Endothelial cell (in vitro differentiated cells): ENCODE measurements around the gene SOX15. TPM values are rescaled to one million over a fixed set of nuclear protein-coding genes. Genes with fewer than 3 reads are reported as not detected.

Experiments
- DNase-seq: peaks from one replicate; pipeline ENCODE4 v3.0.0; 2021; ENCODE audit warnings: low spot score
- H3K27ac Mint-ChIP-seq: one replicate; pipeline ENCODE4 v1.8.0; 2021; ENCODE audit warnings: mixed read lengths, inconsistent platforms; ENCODE audit not compliant: unreplicated experiment
- H3K27me3 Mint-ChIP-seq: one replicate; pipeline ENCODE4 v1.8.0; 2021; ENCODE audit warnings: mild to moderate bottlenecking, moderate library complexity, mixed read lengths, inconsistent platforms; ENCODE audit not compliant: unreplicated experiment
- H3K36me3 Mint-ChIP-seq: one replicate; pipeline ENCODE4 v1.8.0; 2021; ENCODE audit warnings: mild to moderate bottlenecking, low read depth, mixed read lengths, inconsistent platforms; ENCODE audit not compliant: unreplicated experiment
- H3K4me1 Mint-ChIP-seq: one replicate; pipeline ENCODE4 v1.8.0; 2021; ENCODE audit warnings: mild to moderate bottlenecking, mixed read lengths, inconsistent platforms; ENCODE audit not compliant: unreplicated experiment
- H3K4me3 Mint-ChIP-seq: one replicate; pipeline ENCODE4 v1.8.0; 2021; ENCODE audit warnings: mild to moderate bottlenecking, mixed read lengths, inconsistent platforms; ENCODE audit not compliant: unreplicated experiment
- H3K9me3 Mint-ChIP-seq: one replicate; pipeline ENCODE4 v1.8.0; 2021; ENCODE audit warnings: mixed read lengths, inconsistent platforms; ENCODE audit not compliant: unreplicated experiment
- CTCF ChIP-seq: fragments of 200-600 bp; sonication (generic); IDR thresholded peaks from one replicate; pipeline ENCODE4 v1.5.0; 2021; ENCODE audit warnings: antibody characterized with exemption; ENCODE audit not compliant: unreplicated experiment
- total RNA-seq: library from RNA; stranded (reverse); fragmentation: NEBNext Ultra II Directional; extraction: Animal tissue kit (Norgen Biotek cat#: 25700); gene quantifications from one replicate; pipeline ENCODE4 v1.2.1, GENCODE V29; 2021; ENCODE audit not compliant: unreplicated experiment

The SOX15 gene
- total RNA-seq, 1 donor from 2014 or later = 1.3 TPM

- H3K9me3 Mint-ChIP-seq = no peaks in the 10 kb centered on the region
- DNase-seq = peak; percentile 85
- H3K36me3 Mint-ChIP-seq = peaks cover 12% of the 10 kb centered on the region
- TF ChIP-seq CTCF = peak; percentile 58
- H3K27me3 Mint-ChIP-seq = peaks cover 9% of the 10 kb centered on the region
- peak overlapping the region; percentile 92 for H3K4me3 Mint-ChIP-seq
- H3K4me1 Mint-ChIP-seq = peaks cover 33% of the 10 kb centered on the region
- H3K27ac Mint-ChIP-seq = peak overlapping the region; percentile 74
Measured at GRCh38 chr17:7560172-7561027, 29.5 kb downstream of the SOX15 start.

- Mint-ChIP-seq H3K27ac (no peak overlapping the region), H3K36me3 (peaks cover 12% of the 10 kb centered on the region), H3K9me3 (no peaks in the 10 kb centered on the region), H3K4me1 (peaks cover 36% of the 10 kb centered on the region), H3K4me3 (no peak overlapping the region), H3K27me3 (peaks cover 11% of the 10 kb centered on the region)
- TF ChIP-seq CTCF = no peak
- no peak for DNase-seq
Measured at GRCh38 chr17:7559320-7560171, 30.3 kb downstream of the SOX15 start.

- DNase-seq = no peak
- Mint-ChIP-seq H3K4me1 (peaks cover 36% of the 10 kb centered on the region), H3K27ac (peak within 1 kb of the TSS; percentile 92), H3K27me3 (peaks cover 11% of the 10 kb centered on the region), H3K36me3 (peaks cover 6% of the 10 kb centered on the region), H3K9me3 (no peaks in the 10 kb centered on the region), H3K4me3 (peak within 1 kb of the TSS; percentile 69)
- TF ChIP-seq CTCF = no peak
Measured at GRCh38 chr17:7558544-7559319, 31.2 kb downstream of the SOX15 start, which contains the start of gene TNFSF13. TNFSF13 (plus strand) TSS chr17:7558750; CDS start chr17:7559040, 290 bp downstream.

- Mint-ChIP-seq H3K27me3 (peaks cover 11% of the 10 kb centered on the region), H3K4me3 (peak overlapping the region; percentile 69), H3K27ac (peak overlapping the region; percentile 92), H3K9me3 (no peaks in the 10 kb centered on the region), H3K4me1 (peaks cover 38% of the 10 kb centered on the region), H3K36me3 (peaks cover 6% of the 10 kb centered on the region)
- no peak for TF ChIP-seq CTCF
- peak; percentile 66 for DNase-seq
Measured at GRCh38 chr17:7557775-7558543, 31.9 kb downstream of the SOX15 start.
